GM12864 (cell line): ENCODE data around the gene PADI4.

Source experiments
- DNase-seq: peaks from one replicate; pipeline ENCODE4 v3.0.0-alpha.2; 2011; ENCODE audit warnings: low read depth
- H3K4me3 ChIP-seq: 2 replicates; pipeline ENCODE4 v1.5.1; 2011; ENCODE audit warnings: mild to moderate bottlenecking, low read depth, low read length, control low read depth
- CTCF ChIP-seq: IDR thresholded peaks from 2 replicates; pipeline ENCODE4 v1.5.1; 2011; ENCODE audit warnings: low read depth, mild to moderate bottlenecking, moderate library complexity, low read length, control low read depth, inconsistent platforms; ENCODE audit errors: missing control alignments

The PADI4 gene

GRCh38 chr1:17281775-17282181 lies 26.2 kb upstream of the PADI4 start:
- DNase-seq = no peak
- no peak overlapping the region for H3K4me3 ChIP-seq
- TF ChIP-seq CTCF = no peak

GRCh38 chr1:17282836-17283235 lies 25.2 kb upstream of the PADI4 start:
- no peak for TF ChIP-seq CTCF
- H3K4me3 ChIP-seq = no peak overlapping the region
- no peak for DNase-seq

- H3K4me3 ChIP-seq = no peak overlapping the region
- no peak for TF ChIP-seq CTCF
- no peak for DNase-seq
Observed at GRCh38 chr1:17286646-17287045, 21.4 kb upstream of the PADI4 start.

GRCh38 chr1:17287130-17287776 lies 20.7 kb upstream of the PADI4 start:
- no peak for DNase-seq
- no peak for TF ChIP-seq CTCF
- no peak overlapping the region for H3K4me3 ChIP-seq

- DNase-seq = no peak
- no peak for TF ChIP-seq CTCF
- H3K4me3 ChIP-seq = no peak overlapping the region
Observed at GRCh38 chr1:17289721-17290120, 18.3 kb upstream of the PADI4 start.

- no peak overlapping the region for H3K4me3 ChIP-seq
- no peak for TF ChIP-seq CTCF
- no peak for DNase-seq
Observed at GRCh38 chr1:17290553-17290952, 17.4 kb upstream of the PADI4 start.

GRCh38 chr1:17292299-17293160 lies 15.5 kb upstream of the PADI4 start:
- DNase-seq = no peak
- H3K4me3 ChIP-seq = no peak overlapping the region
- TF ChIP-seq CTCF = no peak
